ENCODE data around the gene NT5C1A. TPM values are rescaled to one million over a fixed set of nuclear protein-coding genes. Genes with fewer than 3 reads are reported as not detected.

The NT5C1A gene
- total RNA-seq, 1 donor from 2014 or later, result not detected

- no peaks in the 10 kb centered on the region for H3K27me3 ChIP-seq
These were observed 3.0 kb downstream of the NT5C1A start for GRCh38 chr1:39668894-39669293.

GRCh38 chr1:39668111-39668510 is 3.8 kb downstream of the NT5C1A start:
- Histone ChIP-seq H3K4me1 (peaks cover 0 to 16% of the 10 kb centered on the region in 2 donors), H3K27me3 (no peaks in the 10 kb centered on the region), H3K27ac (no peak overlapping the region), H3K36me3 (no peaks in the 10 kb centered on the region), H3K9me3 (no peaks in the 10 kb centered on the region), H3K4me3 (no peak overlapping the region)
- intact Hi-C loops (cut with DNase I), result no loop called here
- no peak for TF ChIP-seq CTCF (IDR thresholded peaks at IDR 0.05)
- DNase-seq (ENCODE audit: low spot score in 2 of 2), result no peak

More at GRCh38 chr1:39668894-39669293, 3.0 kb downstream of the NT5C1A start:
- Histone ChIP-seq H3K4me1 (peaks cover 0 to 16% of the 10 kb centered on the region in 2 donors), H3K9me3 (no peaks in the 10 kb centered on the region), H3K4me3 (no peak overlapping the region), H3K36me3 (no peaks in the 10 kb centered on the region), H3K27ac (no peak overlapping the region)
- no peak for TF ChIP-seq CTCF (IDR thresholded peaks at IDR 0.05)
- intact Hi-C loops (cut with DNase I), result no loop called here
- DNase-seq (ENCODE audit: low spot score in 2 of 2), result no peak

- no peak for DNase-seq (ENCODE audit: low spot score in 2 of 2)
These were observed 5.1 kb downstream of the NT5C1A start for GRCh38 chr1:39666772-39667171.

GRCh38 chr1:39663559-39663958 is 8.3 kb downstream of the NT5C1A start:
- Histone ChIP-seq H3K27me3 (no peaks in the 10 kb centered on the region), H3K4me3 (no peak overlapping the region), H3K9me3 (no peaks in the 10 kb centered on the region), H3K27ac (no peak overlapping the region), H3K36me3 (no peaks in the 10 kb centered on the region), H3K4me1 (no peaks in the 10 kb centered on the region)
- intact Hi-C loops (cut with DNase I), result no loop called here
- TF ChIP-seq CTCF (IDR thresholded peaks at IDR 0.05), result no peak
- DNase-seq (ENCODE audit: low spot score in 2 of 2), result no peak

More at GRCh38 chr1:39666772-39667171, 5.1 kb downstream of the NT5C1A start:
- TF ChIP-seq CTCF (IDR thresholded peaks at IDR 0.05), result no peak
- H3K27ac ChIP-seq, result no peak overlapping the region
- no peak overlapping the region for H3K4me3 ChIP-seq
- intact Hi-C loops (cut with DNase I), result no loop called here
- no peaks in the 10 kb centered on the region for H3K27me3 ChIP-seq
- no peaks in the 10 kb centered on the region for H3K9me3 ChIP-seq
- no peaks in the 10 kb centered on the region for H3K36me3 ChIP-seq
- peaks cover 0 to 9% of the 10 kb centered on the region in 2 donors for H3K4me1 ChIP-seq

GRCh38 chr1:39662861-39663260 is 9.0 kb downstream of the NT5C1A start:
- DNase-seq (ENCODE audit: low spot score in 2 of 2), result no peak
- Histone ChIP-seq H3K9me3 (no peaks in the 10 kb centered on the region), H3K27ac (no peak overlapping the region), H3K27me3 (no peaks in the 10 kb centered on the region), H3K36me3 (no peaks in the 10 kb centered on the region), H3K4me1 (no peaks in the 10 kb centered on the region), H3K4me3 (no peak overlapping the region)
- intact Hi-C loops (cut with DNase I), result no loop called here
- TF ChIP-seq CTCF (IDR thresholded peaks at IDR 0.05), result no peak

- intact Hi-C loops (cut with DNase I), result loop anchor here (5.0 kb wide), 1 partner anchor 58 kb away; no protein-coding TSS in a partner anchor
- no peaks in the 10 kb centered on the region for H3K27me3 ChIP-seq
These were observed 12.4 kb downstream of the NT5C1A start for GRCh38 chr1:39659538-39659937.

More at GRCh38 chr1:39659538-39659937, 12.4 kb downstream of the NT5C1A start:
- H3K9me3 ChIP-seq, result no peaks in the 10 kb centered on the region
- H3K4me1 ChIP-seq, result no peaks in the 10 kb centered on the region
- DNase-seq (ENCODE audit: low spot score in 2 of 2), result no peak
- no peaks in the 10 kb centered on the region for H3K36me3 ChIP-seq
- no peak overlapping the region for H3K4me3 ChIP-seq
- no peak overlapping the region for H3K27ac ChIP-seq
- no peak for TF ChIP-seq CTCF (IDR thresholded peaks at IDR 0.05)

Measured in ascending aorta (tissue), 2 donors.